Adrenal gland (tissue), 5 donors: ENCODE results near the gene SCYGR6.
"Not testable (repeated sequence)": the region's sequence is repeated elsewhere in the genome, so short reads cannot be mapped to it uniquely, and the experiment has no call there.

ENCODE experiments used
- POLR2A ChIP-seq, 2 donors: fragments of 450-650 bp; IDR thresholded peaks; one replicate each; pipeline ENCODE4 v1.6.1; 2017; ENCODE audit warnings: antibody characterized with exemption in 2 of 2, mild to moderate bottlenecking in 2 of 2, moderate library complexity in 1 of 2
- TF ChIP-seq, protein P1 (sequence below), 6 experiments: fragments of 450-650 bp in 4 of 6; fragments of 200-600 bp in 2 of 6; sonication (generic) in 1 of 6; IDR thresholded peaks; 1 replicate in 5 of 6; 2 replicates in 1 of 6; pipeline versions ENCODE4 v1.5.1 to v1.8.0; 2016 to 2021; ENCODE audit warnings: antibody characterized with exemption in 6 of 6, mild to moderate bottlenecking in 2 of 6, moderate library complexity in 1 of 6
- donor health status: DM: no; HTN: no; CAD: no.

DNA sequence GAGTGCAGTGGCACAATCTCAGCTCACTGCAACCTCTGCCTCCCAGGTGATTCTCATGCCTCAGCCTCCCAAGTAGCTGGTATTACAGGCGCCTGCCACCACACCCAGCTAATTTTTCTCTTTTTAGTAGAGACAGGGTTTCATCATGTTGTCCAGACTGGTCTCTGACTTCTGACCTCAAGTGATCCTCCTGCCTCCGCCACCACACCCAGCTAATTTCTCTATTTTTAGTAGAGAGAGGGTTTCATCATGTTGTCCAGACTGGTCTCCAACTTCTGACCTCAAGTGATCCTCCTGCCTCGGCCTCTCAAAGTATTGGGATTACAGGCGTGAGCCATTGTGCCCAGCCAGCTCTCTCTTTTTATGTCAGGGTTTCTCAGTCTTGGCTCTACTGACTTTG, 31.7 kb upstream of the SCYGR6 start:
- TF ChIP-seq, protein P1, sequence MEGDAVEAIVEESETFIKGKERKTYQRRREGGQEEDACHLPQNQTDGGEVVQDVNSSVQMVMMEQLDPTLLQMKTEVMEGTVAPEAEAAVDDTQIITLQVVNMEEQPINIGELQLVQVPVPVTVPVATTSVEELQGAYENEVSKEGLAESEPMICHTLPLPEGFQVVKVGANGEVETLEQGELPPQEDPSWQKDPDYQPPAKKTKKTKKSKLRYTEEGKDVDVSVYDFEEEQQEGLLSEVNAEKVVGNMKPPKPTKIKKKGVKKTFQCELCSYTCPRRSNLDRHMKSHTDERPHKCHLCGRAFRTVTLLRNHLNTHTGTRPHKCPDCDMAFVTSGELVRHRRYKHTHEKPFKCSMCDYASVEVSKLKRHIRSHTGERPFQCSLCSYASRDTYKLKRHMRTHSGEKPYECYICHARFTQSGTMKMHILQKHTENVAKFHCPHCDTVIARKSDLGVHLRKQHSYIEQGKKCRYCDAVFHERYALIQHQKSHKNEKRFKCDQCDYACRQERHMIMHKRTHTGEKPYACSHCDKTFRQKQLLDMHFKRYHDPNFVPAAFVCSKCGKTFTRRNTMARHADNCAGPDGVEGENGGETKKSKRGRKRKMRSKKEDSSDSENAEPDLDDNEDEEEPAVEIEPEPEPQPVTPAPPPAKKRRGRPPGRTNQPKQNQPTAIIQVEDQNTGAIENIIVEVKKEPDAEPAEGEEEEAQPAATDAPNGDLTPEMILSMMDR (IDR thresholded peaks at IDR 0.05): not testable (repeated sequence)
- not testable (repeated sequence) for TF ChIP-seq POLR2A (IDR thresholded peaks at IDR 0.05)
